Stimulated activated CD8-positive, alpha-beta memory T cell treated with anti-CD3 and anti-CD28 coated beads, Interleukin-15, amount 100 ng/mL, for 4 hours (primary cell): ENCODE results near the gene DRC3.

Source experiments
- DNase-seq, 2 donors: peaks; one replicate each; pipeline ENCODE4 v3.0.0-alpha.2; 2020; ENCODE audit warnings: low read depth in 2 of 2

Gene DRC3

DNA sequence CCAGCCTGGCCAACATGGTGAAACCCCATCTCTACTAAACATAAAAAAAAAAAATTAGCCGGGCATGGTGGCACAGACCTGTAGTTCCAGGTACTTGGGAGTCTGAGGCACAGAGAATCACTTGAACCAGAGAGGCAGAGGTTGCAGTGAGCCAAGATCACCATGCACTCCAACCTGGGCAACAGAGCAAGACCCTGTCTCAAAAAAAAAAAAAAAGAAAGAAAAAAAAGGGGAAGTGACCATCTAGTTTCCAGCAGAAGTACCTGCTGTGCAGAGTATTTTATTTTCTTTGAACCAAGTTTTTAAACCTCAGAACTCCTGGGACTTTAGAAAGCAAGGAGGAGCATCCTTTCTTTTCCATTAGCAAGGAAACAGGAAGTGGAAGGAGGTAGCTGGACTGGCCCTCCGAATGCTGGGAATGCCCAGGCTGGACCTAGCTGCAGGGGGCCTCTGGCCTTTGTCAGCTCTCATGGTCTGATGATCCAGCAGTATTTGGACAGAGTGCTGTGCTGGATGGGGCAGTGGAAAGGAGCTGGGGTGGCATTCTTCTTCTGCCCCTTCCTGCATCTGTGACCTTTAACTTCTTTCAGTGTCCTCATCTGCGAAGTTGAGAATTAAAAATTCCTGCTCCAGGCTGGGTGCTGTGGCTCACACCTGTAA is 73.2 kb downstream of the DRC3 start:
- no peak for DNase-seq

DNA sequence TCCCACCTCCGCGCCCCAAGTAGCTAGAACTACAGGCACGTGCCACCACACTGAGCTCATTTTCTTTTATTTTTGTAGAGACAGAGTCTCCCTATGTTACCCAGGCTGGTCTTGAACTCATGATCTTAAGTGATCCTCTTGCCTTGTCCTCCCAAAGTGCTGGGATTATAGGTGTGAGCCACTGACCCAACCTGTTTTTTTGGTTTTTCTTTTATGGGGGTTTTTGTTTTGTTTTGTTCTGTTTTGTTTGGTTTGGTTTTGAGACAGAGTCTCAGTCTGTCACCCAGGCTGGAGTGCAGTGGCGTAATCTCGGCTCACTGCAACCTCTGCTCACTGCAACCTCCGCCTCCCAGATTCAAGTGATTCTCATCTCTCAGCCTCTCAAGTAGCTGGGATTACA is 82.9 kb downstream of the DRC3 start:
- DNase-seq, result no peak

DNA sequence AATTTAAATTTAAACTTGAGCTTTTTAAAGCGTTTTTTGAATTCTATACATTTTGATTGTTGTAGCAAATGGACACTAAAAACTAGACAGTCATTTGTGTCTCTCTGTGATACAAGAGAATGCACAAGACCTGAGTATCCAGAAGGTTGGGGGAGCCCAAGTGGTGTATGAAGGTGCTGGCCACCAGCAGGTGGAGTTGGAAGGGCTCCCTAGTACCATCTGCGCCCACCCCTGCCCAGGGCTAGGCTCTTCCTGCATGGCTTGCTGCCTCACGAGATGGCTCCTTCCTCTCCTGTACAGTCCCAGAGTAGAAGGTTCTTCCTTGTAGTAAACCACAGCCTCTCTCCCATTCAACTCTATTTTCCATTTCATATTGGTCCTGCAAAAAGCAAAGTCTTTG is 83.6 kb downstream of the DRC3 start:
- no peak for DNase-seq

DNA sequence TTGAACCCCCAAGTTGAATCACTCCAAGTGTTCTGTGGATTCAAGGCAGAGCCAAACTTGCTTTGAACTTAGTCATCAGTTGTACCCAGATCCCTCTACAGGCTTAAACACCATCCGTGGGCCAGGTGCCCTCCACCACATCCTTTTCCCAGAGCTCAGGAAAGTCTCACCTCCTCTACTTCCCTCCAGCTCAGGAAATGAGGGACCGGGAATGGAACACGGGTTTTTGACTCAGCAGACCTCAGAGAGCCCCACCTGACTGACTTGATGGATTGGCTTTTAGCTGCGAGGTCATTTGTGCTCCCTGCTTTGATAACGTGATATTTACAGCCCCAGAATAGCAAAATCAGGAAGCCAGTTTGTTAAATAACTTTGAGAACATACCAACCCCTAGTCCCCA is 86.6 kb downstream of the DRC3 start:
- DNase-seq, result no peak

DNA sequence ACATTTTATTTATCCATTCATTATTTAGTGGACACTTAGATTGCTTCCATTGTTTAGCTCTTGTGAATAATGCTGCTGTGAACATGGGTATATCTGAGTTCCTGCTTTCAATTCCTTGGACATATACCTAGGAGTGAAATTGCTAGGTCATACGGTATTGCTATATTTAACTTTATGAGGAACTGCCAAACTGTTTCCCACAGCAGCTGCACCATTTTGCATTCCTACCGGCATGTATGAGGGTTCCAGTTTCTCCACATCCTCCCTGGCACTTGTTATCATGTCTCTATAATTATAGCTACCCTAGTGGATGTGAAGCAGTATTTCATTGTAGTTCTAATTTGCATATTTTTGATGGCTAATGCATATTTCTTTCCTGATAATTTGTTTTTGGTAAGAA is 91.4 kb downstream of the DRC3 start:
- DNase-seq, result no peak

DNA sequence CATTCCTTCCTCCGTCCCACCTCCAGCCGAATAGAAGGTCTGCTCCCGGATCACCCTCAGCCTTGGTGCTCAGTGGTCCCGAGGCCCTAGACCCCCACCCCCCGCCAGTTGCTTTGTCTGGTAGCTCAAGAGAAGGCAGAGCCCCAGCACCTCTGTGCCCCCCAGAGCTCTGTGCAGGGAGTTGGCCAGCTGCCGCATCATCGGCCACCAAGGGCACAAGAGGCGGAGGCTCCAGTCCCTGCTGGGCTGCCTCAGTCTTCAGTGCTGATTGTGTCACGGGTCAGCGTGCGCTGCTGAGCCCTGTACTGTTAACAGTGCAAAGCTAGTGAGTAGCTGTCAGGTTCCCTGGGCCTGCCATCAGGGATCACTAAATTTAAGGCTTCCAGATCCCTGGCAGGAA is 92.9 kb downstream of the DRC3 start:
- DNase-seq, result no peak
